Activated B cell treated with CpG ODN at 0.5 μM for 24 hours (primary cell): ENCODE data around the gene GALNTL6. TPM values are rescaled to one million over a fixed set of nuclear protein-coding genes. Genes with fewer than 3 reads are reported as not detected.

Experiments used
- ATAC-seq: fragments of 200-7000 bp; cut with Tn5 transposase; one replicate; pipeline ENCODE4 v1.10.0; 2021; ENCODE audit warnings: low read depth, mild to moderate bottlenecking, moderate library complexity
- CTCF ChIA-PET: fragments of 350-600 bp; sonication (Branson Sonifier 250); formaldehyde crosslinking; loops from one replicate; lab custom pipeline; 2021; ENCODE audit warnings: antibody characterized with exemption; lab: Charles Lee
- POLR2A ChIA-PET: fragments of 350-600 bp; sonication (Branson Sonifier 250); formaldehyde crosslinking; loops from one replicate; lab custom pipeline; 2021; ENCODE audit warnings: antibody characterized with exemption; lab: Charles Lee
- DNase-seq: peaks from one replicate; pipeline ENCODE4 v3.0.0; 2022
- H3K27ac Mint-ChIP-seq: one replicate; pipeline ENCODE4 v1.8.0; 2020; ENCODE audit warnings: mixed read lengths
- H3K27me3 Mint-ChIP-seq: one replicate; pipeline ENCODE4 v1.8.0; 2021; ENCODE audit warnings: mixed read lengths
- H3K36me3 Mint-ChIP-seq: one replicate; pipeline ENCODE4 v1.8.0; 2021; ENCODE audit warnings: low read depth, mixed read lengths
- H3K4me1 Mint-ChIP-seq: one replicate; pipeline ENCODE4 v1.8.0; 2021; ENCODE audit warnings: mixed read lengths
- H3K4me3 Mint-ChIP-seq: one replicate; pipeline ENCODE4 v1.8.0; 2020; ENCODE audit warnings: mild to moderate bottlenecking, mixed read lengths
- H3K9me3 Mint-ChIP-seq: one replicate; pipeline ENCODE4 v1.8.0; 2020; ENCODE audit warnings: mixed read lengths
- CTCF ChIP-seq: fragments of 200-600 bp; IDR thresholded peaks from one replicate; pipeline ENCODE4 v1.8.0; 2022; ENCODE audit warnings: antibody characterized with exemption, mild to moderate bottlenecking
- intact Hi-C: fragments of 100-400 bp; cut with micrococcal nuclease; formaldehyde crosslinking; loops from one replicate; pipeline ENCODE4 v1.15.1; 2024
- total RNA-seq: library from RNA; stranded (reverse); gene quantifications from 2 replicates; pipeline ENCODE4 v1.2.3, GENCODE V29; 2022

The GALNTL6 gene
- total RNA-seq, 1 donor from 2014 or later: 0.20 TPM

- DNase-seq: no peak
- no peak overlapping the region for H3K4me3 Mint-ChIP-seq
- no peak for ATAC-seq
- peaks cover 2% of the 10 kb centered on the region for H3K27me3 Mint-ChIP-seq
- POLR2A ChIA-PET: no interaction called here
- no peak overlapping the region for H3K27ac Mint-ChIP-seq
- TF ChIP-seq CTCF: no peak
- no peaks in the 10 kb centered on the region for H3K9me3 Mint-ChIP-seq
- intact Hi-C loops: loop anchor here (1.0 to 5.0 kb wide), 6 partner anchors 245 to 1144 kb away; no protein-coding TSS in a partner anchor
- H3K36me3 Mint-ChIP-seq: no peaks in the 10 kb centered on the region
- CTCF ChIA-PET: interaction anchor here (1.0 to 2.4 kb wide), 21 partner anchors 8 to 412 kb away, joined by 3 to 113 read pairs (median 10); partner anchors contain the start of gene GALNT7
- no peaks in the 10 kb centered on the region for H3K4me1 Mint-ChIP-seq
These were observed 1199.4 kb downstream of the GALNTL6 start for GRCh38 chr4:173012608-173013007.

- intact Hi-C loops: loop anchor here (1.0 to 5.0 kb wide), 6 partner anchors 244 to 1143 kb away; no protein-coding TSS in a partner anchor
- Mint-ChIP-seq H3K4me3 (no peak overlapping the region), H3K9me3 (no peaks in the 10 kb centered on the region), H3K4me1 (no peaks in the 10 kb centered on the region), H3K27me3 (peaks cover 1% of the 10 kb centered on the region), H3K36me3 (no peaks in the 10 kb centered on the region), H3K27ac (no peak overlapping the region)
- ChIA-PET POLR2A (interaction anchor here (0.7 kb wide), 1 partner anchor 239 kb away, joined by 5 read pairs; no protein-coding TSS in a partner anchor), CTCF (interaction anchor here (0.5 to 2.4 kb wide), 41 partner anchors 9 to 486 kb away, joined by 3 to 113 read pairs (median 4); partner anchors contain the start of gene GALNT7)
- no peak for DNase-seq
- peak; percentile 61 for ATAC-seq
- no peak for TF ChIP-seq CTCF
These were observed 1200.2 kb downstream of the GALNTL6 start for GRCh38 chr4:173013232-173013930.

- Mint-ChIP-seq H3K27ac (no peak overlapping the region), H3K4me3 (no peak overlapping the region), H3K36me3 (no peaks in the 10 kb centered on the region), H3K9me3 (no peaks in the 10 kb centered on the region), H3K4me1 (no peaks in the 10 kb centered on the region), H3K27me3 (no peaks in the 10 kb centered on the region)
- ATAC-seq (no peak), DNase-seq (no peak)
- ChIA-PET CTCF (interaction anchor here (0.5 to 2.4 kb wide), 40 partner anchors 10 to 485 kb away, joined by 3 to 113 read pairs (median 4); partner anchors contain the start of gene GALNT7), POLR2A (interaction anchor here (0.7 kb wide), 1 partner anchor 238 kb away, joined by 5 read pairs; no protein-coding TSS in a partner anchor)
- intact Hi-C loops: loop anchor here (5.0 kb wide), 1 partner anchor 303 kb away; no protein-coding TSS in a partner anchor
- no peak for TF ChIP-seq CTCF
These were observed 1200.9 kb downstream of the GALNTL6 start for GRCh38 chr4:173014113-173014558.

GRCh38 chr4:173014836-173015235 lies 1201.6 kb downstream of the GALNTL6 start:
- ChIA-PET CTCF (interaction anchor here (1.1 to 2.4 kb wide), 4 partner anchors 23 to 320 kb away, joined by 4 to 113 read pairs (median 8); partner anchors contain the start of gene GALNT7), POLR2A (no interaction called here)
- ATAC-seq: no peak
- intact Hi-C loops: loop anchor here (5.0 kb wide), 1 partner anchor 302 kb away; no protein-coding TSS in a partner anchor
- no peak overlapping the region for H3K27ac Mint-ChIP-seq
- DNase-seq: no peak
- no peaks in the 10 kb centered on the region for H3K9me3 Mint-ChIP-seq
- no peaks in the 10 kb centered on the region for H3K36me3 Mint-ChIP-seq
- TF ChIP-seq CTCF: no peak
- no peaks in the 10 kb centered on the region for H3K27me3 Mint-ChIP-seq
- no peaks in the 10 kb centered on the region for H3K4me1 Mint-ChIP-seq
- H3K4me3 Mint-ChIP-seq: no peak overlapping the region

DNA sequence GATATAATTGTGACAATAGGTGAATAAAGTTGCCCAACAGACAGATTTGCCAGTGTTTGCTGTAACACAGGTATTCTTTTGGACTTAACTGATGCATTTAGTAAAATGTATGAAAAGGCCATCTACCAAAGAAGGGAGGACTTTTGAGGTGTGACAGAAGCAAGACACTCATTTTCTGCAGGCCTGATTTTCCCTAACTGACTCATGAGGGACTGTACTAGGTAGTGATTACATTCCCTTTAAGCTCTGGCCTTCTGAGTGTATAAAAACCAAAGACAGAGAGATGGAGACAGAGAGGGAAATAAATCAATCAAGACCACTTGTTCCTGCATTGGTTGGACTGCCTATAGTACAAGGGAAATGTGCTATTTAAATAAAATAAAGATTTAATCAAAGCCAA lies 1204.6 kb downstream of the GALNTL6 start:
- Mint-ChIP-seq H3K27ac (no peak overlapping the region), H3K4me1 (no peaks in the 10 kb centered on the region), H3K4me3 (no peak overlapping the region), H3K36me3 (no peaks in the 10 kb centered on the region), H3K9me3 (no peaks in the 10 kb centered on the region), H3K27me3 (no peaks in the 10 kb centered on the region)
- DNase-seq (no peak), ATAC-seq (no peak)
- ChIA-PET POLR2A (no interaction called here), CTCF (interaction anchor here (1.6 kb wide), 1 partner anchor 240 kb away, joined by 4 read pairs; no protein-coding TSS in a partner anchor)
- intact Hi-C loops: no loop called here
- no peak for TF ChIP-seq CTCF
